Neural progenitor cell (in vitro differentiated cells): Measurements from ENCODE around the gene BLOC1S4. TPM values are rescaled to one million over a fixed set of nuclear protein-coding genes. Genes with fewer than 3 reads are reported as not detected.

Experiments
- DNase-seq: peaks from one replicate; pipeline ENCODE4 v3.0.0-alpha.2; 2016; ENCODE audit warnings: low spot score
- H2AFZ ChIP-seq: fragments of 200-600 bp; sonication (generic); replicated peaks from 2 replicates; pipeline ENCODE4 v1.6.1; 2016; ENCODE audit warnings: antibody characterized with exemption
- H3F3A ChIP-seq: fragments of 200-600 bp; sonication (generic); 2 replicates; pipeline ENCODE4 v1.6.1; 2016; ENCODE audit warnings: antibody characterized with exemption, low read depth
- H3K27ac ChIP-seq: fragments of 200-600 bp; sonication (generic); 2 replicates; pipeline ENCODE4 v1.5.1; 2016; ENCODE audit warnings: mild to moderate bottlenecking
- H3K27me3 ChIP-seq: fragments of 200-600 bp; sonication (generic); 2 replicates; pipeline ENCODE4 v1.6.1; 2016; ENCODE audit warnings: mild to moderate bottlenecking, moderate library complexity
- H3K36me3 ChIP-seq: fragments of 200-600 bp; sonication (generic); 2 replicates; pipeline ENCODE4 v1.5.1; 2016
- H3K4me1 ChIP-seq: fragments of 200-600 bp; sonication (generic); 2 replicates; pipeline ENCODE4 v1.6.1; 2016; ENCODE audit warnings: mixed run types
- H3K4me2 ChIP-seq: fragments of 200-600 bp; sonication (generic); 2 replicates; pipeline ENCODE4 v1.6.1; 2016
- H3K4me3 ChIP-seq: fragments of 200-600 bp; sonication (generic); 2 replicates; pipeline ENCODE4 v1.5.1; 2016
- H3K79me2 ChIP-seq: fragments of 200-600 bp; sonication (generic); 2 replicates; pipeline ENCODE4 v1.6.1; 2016; ENCODE audit warnings: low read depth
- H3K9ac ChIP-seq: fragments of 200-600 bp; sonication (generic); 2 replicates; pipeline ENCODE4 v1.6.1; 2016
- H3K9me3 ChIP-seq: fragments of 200-600 bp; sonication (generic); 2 replicates; pipeline ENCODE4 v1.5.1; 2016; ENCODE audit warnings: low read depth
- H4K20me1 ChIP-seq: fragments of 200-600 bp; sonication (generic); 2 replicates; pipeline ENCODE4 v1.6.1; 2016; ENCODE audit warnings: low read depth
- H3K27ac Mint-ChIP-seq: 3 replicates; pipeline ENCODE4 v1.8.0; 2021; ENCODE audit warnings: mixed read lengths
- H3K27me3 Mint-ChIP-seq: 2 replicates; pipeline ENCODE4 v1.8.0; 2022; ENCODE audit warnings: low read depth, mild to moderate bottlenecking, inconsistent platforms, moderate library complexity, mixed read lengths; ENCODE audit not compliant: insufficient read depth
- H3K36me3 Mint-ChIP-seq: 3 replicates; pipeline ENCODE4 v1.8.0; 2021; ENCODE audit warnings: mixed read lengths
- H3K4me1 Mint-ChIP-seq: 3 replicates; pipeline ENCODE4 v1.8.0; 2021; ENCODE audit warnings: mixed read lengths
- H3K4me3 Mint-ChIP-seq: 3 replicates; pipeline ENCODE4 v1.8.0; 2021; ENCODE audit warnings: mild to moderate bottlenecking, moderate library complexity, mixed read lengths
- H3K9me3 Mint-ChIP-seq: 3 replicates; pipeline ENCODE4 v1.8.0; 2020; ENCODE audit warnings: mixed read lengths
- EZH2 ChIP-seq: fragments of 200-600 bp; sonication (generic); IDR thresholded peaks from 2 replicates; pipeline ENCODE4 v1.6.1; 2017; ENCODE audit warnings: antibody characterized with exemption, mild to moderate bottlenecking, moderate library complexity
- EZH2phosphoT487 ChIP-seq: fragments of 200-600 bp; sonication (generic); IDR thresholded peaks from 2 replicates; pipeline ENCODE4 v1.6.1; 2017; ENCODE audit warnings: antibody characterized with exemption
- total RNA-seq: library from RNA; depleted of rRNA; stranded (reverse); fragments of >200 nt; gene quantifications from 2 replicates; pipeline ENCODE4 v1.2.3, GENCODE V29; 2015; ENCODE audit warnings: low replicate concordance
- TF ChIP-seq, protein P1 (sequence below): fragments of 200-600 bp; sonication (generic); IDR thresholded peaks from 2 replicates; pipeline ENCODE4 v1.5.1; 2017; ENCODE audit warnings: antibody characterized with exemption, mild to moderate bottlenecking

Gene BLOC1S4
- total RNA-seq, 1 donor from 2014 or later: 10.5 TPM

- H3K4me3 Mint-ChIP-seq: no peak overlapping the region
- no peak for DNase-seq
- H3K27ac ChIP-seq: no peak overlapping the region
- peaks cover 11% of the 10 kb centered on the region for H3K27me3 Mint-ChIP-seq
- H4K20me1 ChIP-seq: no peaks in the 10 kb centered on the region
- TF ChIP-seq EZH2phosphoT487 (no peak), EZH2 (no peak)
- TF ChIP-seq, protein P1, sequence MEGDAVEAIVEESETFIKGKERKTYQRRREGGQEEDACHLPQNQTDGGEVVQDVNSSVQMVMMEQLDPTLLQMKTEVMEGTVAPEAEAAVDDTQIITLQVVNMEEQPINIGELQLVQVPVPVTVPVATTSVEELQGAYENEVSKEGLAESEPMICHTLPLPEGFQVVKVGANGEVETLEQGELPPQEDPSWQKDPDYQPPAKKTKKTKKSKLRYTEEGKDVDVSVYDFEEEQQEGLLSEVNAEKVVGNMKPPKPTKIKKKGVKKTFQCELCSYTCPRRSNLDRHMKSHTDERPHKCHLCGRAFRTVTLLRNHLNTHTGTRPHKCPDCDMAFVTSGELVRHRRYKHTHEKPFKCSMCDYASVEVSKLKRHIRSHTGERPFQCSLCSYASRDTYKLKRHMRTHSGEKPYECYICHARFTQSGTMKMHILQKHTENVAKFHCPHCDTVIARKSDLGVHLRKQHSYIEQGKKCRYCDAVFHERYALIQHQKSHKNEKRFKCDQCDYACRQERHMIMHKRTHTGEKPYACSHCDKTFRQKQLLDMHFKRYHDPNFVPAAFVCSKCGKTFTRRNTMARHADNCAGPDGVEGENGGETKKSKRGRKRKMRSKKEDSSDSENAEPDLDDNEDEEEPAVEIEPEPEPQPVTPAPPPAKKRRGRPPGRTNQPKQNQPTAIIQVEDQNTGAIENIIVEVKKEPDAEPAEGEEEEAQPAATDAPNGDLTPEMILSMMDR: no peak
- no peaks in the 10 kb centered on the region for H3K9me3 ChIP-seq
- H3K36me3 Mint-ChIP-seq: no peaks in the 10 kb centered on the region
- no peak overlapping the region for H2AFZ ChIP-seq
- no peaks in the 10 kb centered on the region for H3K36me3 ChIP-seq
- H3K79me2 ChIP-seq: no peaks in the 10 kb centered on the region
- no peak overlapping the region for H3K9ac ChIP-seq
- peaks cover 13% of the 10 kb centered on the region for H3K9me3 Mint-ChIP-seq
- H3K4me3 ChIP-seq: no peak overlapping the region
- H3K27ac Mint-ChIP-seq: no peak overlapping the region
- no peaks in the 10 kb centered on the region for H3K4me1 ChIP-seq
- peaks cover 22% of the 10 kb centered on the region for H3K4me1 Mint-ChIP-seq
- H3K4me2 ChIP-seq: no peak overlapping the region
- no peaks in the 10 kb centered on the region for H3K27me3 ChIP-seq
- no peaks in the 10 kb centered on the region for H3F3A ChIP-seq
Observed at GRCh38 chr4:6686104-6686787, 29.7 kb upstream of the BLOC1S4 start.

DNA sequence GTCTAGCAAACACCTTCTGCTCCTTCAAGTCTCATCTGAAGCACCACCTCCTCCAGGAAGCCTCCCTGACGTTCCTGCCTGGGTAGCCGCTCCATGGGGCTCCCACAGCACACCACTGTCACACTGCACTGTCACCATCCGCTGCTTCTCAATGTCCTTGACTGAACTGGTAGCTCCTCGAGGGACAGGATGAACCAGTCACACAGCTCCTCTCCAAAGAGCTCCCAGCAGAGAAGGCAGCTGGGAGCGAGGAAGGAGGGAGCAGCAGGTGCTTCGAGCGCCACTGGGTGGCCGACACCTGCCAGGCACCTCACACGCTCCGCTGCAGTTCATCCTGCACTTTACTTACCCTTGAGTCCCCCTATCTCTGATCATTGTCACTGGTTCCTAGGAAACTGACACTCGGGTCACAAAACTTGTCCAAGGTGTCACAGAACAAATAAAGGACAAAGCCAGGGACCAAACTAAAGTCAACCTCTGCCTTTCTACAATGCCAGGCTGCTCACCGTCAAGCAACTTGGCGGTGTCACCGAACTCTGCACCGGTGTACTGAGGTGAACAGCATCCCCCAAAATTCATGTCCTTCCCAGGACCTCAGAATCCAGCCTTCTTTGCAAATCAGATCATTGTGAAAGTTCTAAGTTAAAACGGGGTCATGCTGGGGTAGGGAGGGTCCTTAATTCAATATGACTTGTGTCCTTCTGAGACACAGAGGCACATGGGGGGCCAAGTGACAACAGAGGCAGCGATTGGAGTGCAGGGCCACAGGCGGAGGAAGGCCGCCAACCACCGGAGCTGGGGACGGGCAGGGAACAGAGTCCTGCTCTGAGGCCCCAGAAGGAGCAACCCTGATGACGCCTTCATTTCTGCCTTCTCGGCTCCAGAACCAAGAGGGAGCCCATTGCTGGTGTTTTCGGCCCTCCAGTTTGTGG lies 27.8 kb upstream of the BLOC1S4 start:
- Mint-ChIP-seq H3K27me3 (peaks cover 11% of the 10 kb centered on the region), H3K9me3 (peaks cover 13% of the 10 kb centered on the region), H3K27ac (no peak overlapping the region), H3K4me1 (peaks cover 24% of the 10 kb centered on the region), H3K4me3 (no peak overlapping the region), H3K36me3 (no peaks in the 10 kb centered on the region)
- no peak overlapping the region for H3K4me2 ChIP-seq
- no peaks in the 10 kb centered on the region for H3K36me3 ChIP-seq
- H3K27ac ChIP-seq: no peak overlapping the region
- no peak overlapping the region for H3K9ac ChIP-seq
- H3F3A ChIP-seq: no peaks in the 10 kb centered on the region
- no peak overlapping the region for H3K4me3 ChIP-seq
- no peaks in the 10 kb centered on the region for H4K20me1 ChIP-seq
- no peaks in the 10 kb centered on the region for H3K79me2 ChIP-seq
- DNase-seq: no peak
- H3K9me3 ChIP-seq: no peaks in the 10 kb centered on the region
- no peaks in the 10 kb centered on the region for H3K27me3 ChIP-seq
- no peaks in the 10 kb centered on the region for H3K4me1 ChIP-seq
- H2AFZ ChIP-seq: no peak overlapping the region
- TF ChIP-seq EZH2phosphoT487: no peak
- TF ChIP-seq, protein P1: no peak
- TF ChIP-seq EZH2: no peak

DNA sequence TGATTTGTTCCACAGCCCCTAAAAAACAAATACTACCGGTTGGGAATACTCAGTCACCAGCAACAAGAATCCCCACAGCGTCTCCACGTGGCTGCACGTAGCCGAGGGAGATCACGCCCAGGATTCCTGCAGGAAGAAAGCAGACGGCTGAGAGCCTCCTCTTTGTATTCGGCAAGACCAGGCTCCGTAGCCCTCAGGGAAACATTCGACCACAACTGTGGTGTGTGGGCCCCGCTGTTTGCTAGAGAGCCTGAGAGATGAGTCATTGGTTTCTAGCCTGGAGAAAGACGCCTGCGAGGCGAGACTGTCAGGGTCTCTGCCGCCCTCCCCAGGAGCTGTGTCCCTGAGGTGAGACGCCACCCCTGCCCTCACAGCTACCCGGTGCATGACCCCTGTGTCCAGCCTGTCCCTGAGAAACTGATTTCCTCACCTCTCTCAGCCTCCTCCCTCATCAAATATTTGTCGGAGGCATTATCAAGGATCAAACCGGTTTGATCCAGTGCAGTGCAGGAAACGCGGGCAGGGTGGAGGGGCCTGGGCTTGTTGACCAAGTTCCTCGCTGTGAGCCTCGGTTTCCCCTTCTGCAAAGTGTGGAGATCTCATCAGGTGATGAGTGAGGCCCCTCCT lies 27.0 kb upstream of the BLOC1S4 start:
- peak; percentile 31 for DNase-seq
- TF ChIP-seq EZH2 (no peak), EZH2phosphoT487 (no peak)
- TF ChIP-seq, protein P1: no peak
- Mint-ChIP-seq H3K9me3 (peaks cover 13% of the 10 kb centered on the region), H3K36me3 (no peaks in the 10 kb centered on the region), H3K4me3 (no peak overlapping the region), H3K4me1 (peaks cover 23% of the 10 kb centered on the region), H3K27me3 (peaks cover 10% of the 10 kb centered on the region), H3K27ac (peak overlapping the region; percentile 90)
- Histone ChIP-seq H3K27me3 (no peaks in the 10 kb centered on the region), H3K9me3 (no peaks in the 10 kb centered on the region), H3K4me3 (no peak overlapping the region), H3K4me1 (no peaks in the 10 kb centered on the region), H3F3A (no peaks in the 10 kb centered on the region), H3K36me3 (no peaks in the 10 kb centered on the region), H3K27ac (no peak overlapping the region), H2AFZ (no peak overlapping the region), H3K79me2 (no peaks in the 10 kb centered on the region), H3K9ac (no peak overlapping the region), H4K20me1 (no peaks in the 10 kb centered on the region), H3K4me2 (no peak overlapping the region)
